Measurements from ENCODE around the gene MIB2. TPM values are rescaled to one million over a fixed set of nuclear protein-coding genes. Genes with fewer than 3 reads are reported as not detected.
"Not testable (repeated sequence)": the region's sequence is repeated elsewhere in the genome, so short reads cannot be mapped to it uniquely, and the experiment has no call there.

MIB2 gene
- total RNA-seq, 2 experiments from 2014 or later = 58.3 to 59.4 TPM

GRCh38 chr1:1672181-1672965 is 57.1 kb downstream of the MIB2 start:
- no peaks in the 10 kb centered on the region for H3K27me3 Mint-ChIP-seq
- Histone ChIP-seq H3K9me3 (ENCODE audit: control insufficient read depth in 1 of 2, insufficient read depth in 1 of 2, low read length in 2 of 2) (no peaks in the 10 kb centered on the region), H3K4me1 (ENCODE audit: insufficient read depth, low read length) (peaks cover 3% of the 10 kb centered on the region), H3K4me3 (ENCODE audit: low read length) (no peak overlapping the region), H3K36me3 (ENCODE audit: insufficient read depth, low read length) (peaks cover 48% of the 10 kb centered on the region), H3K27ac (ENCODE audit: low read depth in 1 of 2, low read length in 2 of 2) (no peak overlapping the region), H3K27me3 (ENCODE audit: control insufficient read depth in 1 of 2, insufficient read depth in 2 of 2, low read length in 2 of 2) (no peaks in the 10 kb centered on the region)
- peaks cover 28% of the 10 kb centered on the region for H3K36me3 Mint-ChIP-seq (ENCODE audit: low read depth)
- ATAC-seq (ENCODE audit: poor library complexity) (no peak), DNase-seq (no peak)
- TF ChIP-seq CTCF (IDR thresholded peaks at IDR 0.05) = no peak
- H3K4me3 Mint-ChIP-seq = no peak overlapping the region
- POLR2A ChIA-PET = no interaction called here
- no peak overlapping the region for H3K27ac Mint-ChIP-seq
- peaks cover 2% of the 10 kb centered on the region for H3K4me1 Mint-ChIP-seq (ENCODE audit: low read depth)
- no peaks in the 10 kb centered on the region for H3K9me3 Mint-ChIP-seq
- intact Hi-C loops (cut with DNase I, micrococcal nuclease) = no loop called here
- CTCF ChIA-PET = no interaction called here

GRCh38 chr1:1674806-1675205 is 59.5 kb downstream of the MIB2 start:
- ATAC-seq (ENCODE audit: poor library complexity); POLR2A ChIA-PET; CTCF ChIA-PET; H3K27me3 Mint-ChIP-seq; H3K4me3 Mint-ChIP-seq; H3K4me3 ChIP-seq (ENCODE audit: low read length); intact Hi-C loops (cut with DNase I, micrococcal nuclease); H3K27ac ChIP-seq (ENCODE audit: low read depth in 1 of 2, low read length in 2 of 2); DNase-seq; H3K9me3 Mint-ChIP-seq; H3K27me3 ChIP-seq (ENCODE audit: control insufficient read depth in 1 of 2, insufficient read depth in 2 of 2, low read length in 2 of 2); H3K27ac Mint-ChIP-seq; H3K9me3 ChIP-seq (ENCODE audit: control insufficient read depth in 1 of 2, insufficient read depth in 1 of 2, low read length in 2 of 2): not testable (repeated sequence)
- peaks cover 31% of the 10 kb centered on the region for H3K36me3 ChIP-seq (ENCODE audit: insufficient read depth, low read length)
- Mint-ChIP-seq H3K4me1 (ENCODE audit: low read depth) (peaks cover 23% of the 10 kb centered on the region), H3K36me3 (ENCODE audit: low read depth) (peaks cover 29% of the 10 kb centered on the region)
- peaks cover 21% of the 10 kb centered on the region for H3K4me1 ChIP-seq (ENCODE audit: insufficient read depth, low read length)

- H3K27ac ChIP-seq (ENCODE audit: low read depth in 1 of 2, low read length in 2 of 2); H3K27ac Mint-ChIP-seq; H3K4me3 ChIP-seq (ENCODE audit: low read length); H3K27me3 ChIP-seq (ENCODE audit: control insufficient read depth in 1 of 2, insufficient read depth in 2 of 2, low read length in 2 of 2); H3K27me3 Mint-ChIP-seq; CTCF ChIA-PET; H3K4me3 Mint-ChIP-seq; DNase-seq; H3K9me3 Mint-ChIP-seq; ATAC-seq (ENCODE audit: poor library complexity); intact Hi-C loops (cut with DNase I, micrococcal nuclease); POLR2A ChIA-PET; H3K9me3 ChIP-seq (ENCODE audit: control insufficient read depth in 1 of 2, insufficient read depth in 1 of 2, low read length in 2 of 2): not testable (repeated sequence)
- Histone ChIP-seq H3K36me3 (ENCODE audit: insufficient read depth, low read length) (peaks cover 28% of the 10 kb centered on the region), H3K4me1 (ENCODE audit: insufficient read depth, low read length) (peaks cover 21% of the 10 kb centered on the region)
- H3K4me1 Mint-ChIP-seq (ENCODE audit: low read depth) = peaks cover 23% of the 10 kb centered on the region
- peaks cover 25% of the 10 kb centered on the region for H3K36me3 Mint-ChIP-seq (ENCODE audit: low read depth)
Observed at GRCh38 chr1:1675218-1675617, 59.9 kb downstream of the MIB2 start.

- H3K27ac Mint-ChIP-seq; intact Hi-C loops (cut with DNase I, micrococcal nuclease); H3K27me3 ChIP-seq (ENCODE audit: control insufficient read depth in 1 of 2, insufficient read depth in 2 of 2, low read length in 2 of 2); POLR2A ChIA-PET; CTCF ChIA-PET; H3K4me3 ChIP-seq (ENCODE audit: low read length); DNase-seq; H3K9me3 Mint-ChIP-seq; H3K4me3 Mint-ChIP-seq; ATAC-seq (ENCODE audit: poor library complexity); H3K27me3 Mint-ChIP-seq; H3K9me3 ChIP-seq (ENCODE audit: control insufficient read depth in 1 of 2, insufficient read depth in 1 of 2, low read length in 2 of 2); H3K27ac ChIP-seq (ENCODE audit: low read depth in 1 of 2, low read length in 2 of 2): not testable (repeated sequence)
- H3K36me3 ChIP-seq (ENCODE audit: insufficient read depth, low read length) = peaks cover 22% of the 10 kb centered on the region
- H3K36me3 Mint-ChIP-seq (ENCODE audit: low read depth) = peaks cover 16% of the 10 kb centered on the region
- peaks cover 23% of the 10 kb centered on the region for H3K4me1 Mint-ChIP-seq (ENCODE audit: low read depth)
- peaks cover 21% of the 10 kb centered on the region for H3K4me1 ChIP-seq (ENCODE audit: insufficient read depth, low read length)
Observed at GRCh38 chr1:1676087-1676486, 60.8 kb downstream of the MIB2 start.

Measured in CD4-positive, alpha-beta T cell (primary cell).